Epithelial cell of proximal tubule (primary cell): ENCODE measurements around the gene ZNF532. TPM values are rescaled to one million over a fixed set of nuclear protein-coding genes. Genes with fewer than 3 reads are reported as not detected.

Experiments
- DNase-seq: peaks from one replicate; pipeline ENCODE4 v3.0.0-alpha.2; 2011; ENCODE audit warnings: low read depth
- H3K4me3 ChIP-seq: 2 replicates; pipeline ENCODE4 v1.5.1; 2011; ENCODE audit warnings: low read depth, mild to moderate bottlenecking, low read length
- CTCF ChIP-seq: conservative IDR thresholded peaks from 2 replicates; pipeline ENCODE4 v1.5.1; 2012; ENCODE audit warnings: low read depth, mild to moderate bottlenecking, low read length
- total RNA-seq: library from RNA; depleted of rRNA; stranded (reverse); fragments of >200 nt; gene quantifications from 2 replicates; pipeline ENCODE4 v1.2.3, GENCODE V29; 2015

The ZNF532 gene
- total RNA-seq, 1 donor from 2014 or later, result 70.2 TPM

- no peak for TF ChIP-seq CTCF
- H3K4me3 ChIP-seq, result no peak overlapping the region
Observed at GRCh38 chr18:58891776-58892175, 27.1 kb downstream of the ZNF532 start.

GRCh38 chr18:58892488-58892887, 27.8 kb downstream of the ZNF532 start:
- DNase-seq, result no peak
- TF ChIP-seq CTCF, result no peak
- H3K4me3 ChIP-seq, result no peak overlapping the region

More at GRCh38 chr18:58891776-58892175, 27.1 kb downstream of the ZNF532 start:
- no peak for DNase-seq

GRCh38 chr18:58893388-58894099, 28.9 kb downstream of the ZNF532 start:
- H3K4me3 ChIP-seq, result no peak overlapping the region
- TF ChIP-seq CTCF, result no peak
- DNase-seq, result no peak

- no peak overlapping the region for H3K4me3 ChIP-seq
- TF ChIP-seq CTCF, result no peak
- no peak for DNase-seq
Observed at GRCh38 chr18:58894930-58895329, 30.3 kb downstream of the ZNF532 start.

- no peak for DNase-seq
- no peak overlapping the region for H3K4me3 ChIP-seq
- TF ChIP-seq CTCF, result no peak
Observed at GRCh38 chr18:58895385-58895784, 30.7 kb downstream of the ZNF532 start.

GRCh38 chr18:58896268-58896667, 31.6 kb downstream of the ZNF532 start:
- no peak overlapping the region for H3K4me3 ChIP-seq
- no peak for TF ChIP-seq CTCF
- DNase-seq, result no peak
